T-cell (primary cell): ENCODE measurements around the gene MPZL1. TPM values are rescaled to one million over a fixed set of nuclear protein-coding genes. Genes with fewer than 3 reads are reported as not detected.
"Not testable (repeated sequence)": the region's sequence is repeated elsewhere in the genome, so short reads cannot be mapped to it uniquely, and the experiment has no call there.

Source experiments
- ATAC-seq, 4 experiments: fragments of 200-7000 bp in 3 of 4; fragments of 150-1000 bp in 1 of 4; cut with Tn5 transposase; replicated peaks in 1 of 4; 1 replicate in 3 of 4; 2 replicates in 1 of 4; pipeline ENCODE4 v1.10.0; 2021; ENCODE audit warnings: moderate library complexity in 3 of 4, mild to moderate bottlenecking in 2 of 4, moderate number of reproducible peaks in 1 of 4
- CTCF ChIA-PET, 2 donors: fragments of 300-600 bp; sonication (Branson Sonifier 250); formaldehyde crosslinking; loops; one replicate each; lab custom pipeline; 2022; ENCODE audit warnings: antibody characterized with exemption in 2 of 2; lab: Charles Lee
- POLR2A ChIA-PET, 2 donors: fragments of 300-600 bp; sonication (Branson Sonifier 250); formaldehyde crosslinking; loops; one replicate each; lab custom pipeline; 2022; ENCODE audit warnings: antibody characterized with exemption in 2 of 2; lab: Charles Lee
- DNase-seq, 35 experiments: peaks; one replicate each; pipeline versions ENCODE4 v3.0.0 to v3.0.0-alpha.2; 2013 to 2023
- H3K27ac ChIP-seq: one replicate; pipeline ENCODE4 v1.5.1; 2013; ENCODE audit warnings: low read length
- H3K27me3 ChIP-seq, 2 experiments: replicated peaks in 1 of 2; 1 replicate in 1 of 2; 2 replicates in 1 of 2; pipeline versions ENCODE4 v1.6.1 to v1.7.0; 2013; ENCODE audit warnings: low read length in 1 of 2, mixed read lengths in 1 of 2; ENCODE audit not compliant: control insufficient read depth in 2 of 2, insufficient read depth in 2 of 2; ENCODE audit errors: extremely low read depth in 1 of 2
- H3K36me3 ChIP-seq, 2 donors: 1 replicate in 1 of 2; 2 replicates in 1 of 2; pipeline versions ENCODE4 v1.6.1 to v1.7.0; 2013; ENCODE audit warnings: low read length in 1 of 2; ENCODE audit not compliant: control insufficient read depth in 2 of 2, insufficient read depth in 1 of 2; ENCODE audit errors: extremely low read depth in 1 of 2
- H3K4me1 ChIP-seq, 2 experiments: 1 replicate in 1 of 2; 2 replicates in 1 of 2; pipeline versions ENCODE4 v1.6.1 to v1.7.0; 2013; ENCODE audit warnings: low read length in 2 of 2, mixed read lengths in 1 of 2; ENCODE audit not compliant: insufficient read depth in 2 of 2, control insufficient read depth in 1 of 2; ENCODE audit errors: extremely low read depth in 1 of 2
- H3K4me3 ChIP-seq, 2 donors: 1 replicate in 1 of 2; 2 replicates in 1 of 2; pipeline versions ENCODE4 v1.5.1 to v1.7.0; 2013; ENCODE audit warnings: mild to moderate bottlenecking in 2 of 2, low read length in 1 of 2, moderate library complexity in 1 of 2; ENCODE audit not compliant: control insufficient read depth in 1 of 2; ENCODE audit errors: extremely low read depth in 1 of 2
- H3K9me3 ChIP-seq: 2 replicates; pipeline ENCODE4 v1.7.0; 2013
- H3K27ac Mint-ChIP-seq, 2 donors: one replicate each; pipeline ENCODE4 v1.8.0; 2020 to 2021; ENCODE audit warnings: mild to moderate bottlenecking in 2 of 2, mixed read lengths in 2 of 2
- H3K27me3 Mint-ChIP-seq, 2 donors: one replicate each; pipeline ENCODE4 v1.8.0; 2021 to 2022; ENCODE audit warnings: mixed read lengths in 2 of 2
- H3K36me3 Mint-ChIP-seq: one replicate; pipeline ENCODE4 v1.8.0; 2021; ENCODE audit warnings: mixed read lengths
- H3K4me1 Mint-ChIP-seq, 3 donors: one replicate each; pipeline ENCODE4 v1.8.0; 2020 to 2022; ENCODE audit warnings: mixed read lengths in 3 of 3, mild to moderate bottlenecking in 1 of 3
- H3K4me3 Mint-ChIP-seq, 3 donors: one replicate each; pipeline ENCODE4 v1.8.0; 2020 to 2022; ENCODE audit warnings: mild to moderate bottlenecking in 3 of 3, mixed read lengths in 3 of 3, moderate library complexity in 3 of 3
- H3K9me3 Mint-ChIP-seq, 3 donors: one replicate each; pipeline ENCODE4 v1.8.0; 2020 to 2022; ENCODE audit warnings: mixed read lengths in 3 of 3
- WGBS: methylation state at CpG from one replicate; pipeline ENCODE4 v1.1.5; 2013; ENCODE audit warnings: missing lambda C conversion rate; ENCODE audit not compliant: insufficient coverage; 5-methylcytosine and 5-hydroxymethylcytosine counted together
- total RNA-seq, 35 experiments: library from RNA in 6 of 35; stranded (reverse) in 6 of 35; fragments of 120-200 nt in 1 of 35; gene quantifications; one replicate each; pipeline versions ENCODE4 v1.2.1 to v1.2.4 and lab custom pipeline; 2013 to 2026

The MPZL1 gene
- total RNA-seq, 5 donors from 2014 or later (not counting 1 experiment from before 2014, with no cell fraction given): 5.1 to 9.9 (median 8.5) TPM

DNA sequence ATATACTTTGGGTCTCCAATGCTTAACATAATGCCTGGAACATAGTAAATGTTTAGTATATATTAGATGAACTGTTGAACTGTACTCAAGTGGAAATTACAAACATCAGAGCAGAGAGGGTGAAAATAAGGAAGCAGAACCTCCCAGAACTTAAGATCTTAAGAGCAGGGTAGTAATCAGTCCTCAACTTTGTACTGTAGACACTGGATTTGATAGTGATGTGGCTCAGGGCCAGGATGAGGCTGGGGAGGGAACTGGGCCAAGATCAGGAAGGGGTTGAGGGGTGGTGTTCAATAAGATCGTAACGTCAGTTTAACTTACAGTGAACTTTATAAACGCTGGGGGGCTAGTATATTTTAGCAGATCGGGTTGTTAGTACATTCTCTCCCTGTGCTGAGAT is 15.4 kb downstream of the MPZL1 start:
- no peak overlapping the region for H3K27ac ChIP-seq
- no peaks in the 10 kb centered on the region for H3K9me3 ChIP-seq
- ChIA-PET CTCF (no interaction called here), POLR2A (interaction anchor here in 1 of 2 donors (0.6 kb wide), 1 partner anchor 25 kb away, joined by 3 read pairs; no protein-coding TSS in a partner anchor)
- DNase-seq (no peak), ATAC-seq (no peak)
- Mint-ChIP-seq H3K9me3 (no peaks in the 10 kb centered on the region), H3K4me1 (no peaks in the 10 kb centered on the region), H3K27me3 (no peaks in the 10 kb centered on the region), H3K27ac (no peak overlapping the region), H3K4me3 (no peak overlapping the region), H3K36me3 (peaks cover 6% of the 10 kb centered on the region)
- H3K4me1 ChIP-seq: no peaks in the 10 kb centered on the region
- H3K27me3 ChIP-seq: no peaks in the 10 kb centered on the region
- 100% methylated on average over 2 of the region's 4 CpGs for WGBS
- no peaks in the 10 kb centered on the region for H3K36me3 ChIP-seq
- H3K4me3 ChIP-seq: no peak overlapping the region

DNA sequence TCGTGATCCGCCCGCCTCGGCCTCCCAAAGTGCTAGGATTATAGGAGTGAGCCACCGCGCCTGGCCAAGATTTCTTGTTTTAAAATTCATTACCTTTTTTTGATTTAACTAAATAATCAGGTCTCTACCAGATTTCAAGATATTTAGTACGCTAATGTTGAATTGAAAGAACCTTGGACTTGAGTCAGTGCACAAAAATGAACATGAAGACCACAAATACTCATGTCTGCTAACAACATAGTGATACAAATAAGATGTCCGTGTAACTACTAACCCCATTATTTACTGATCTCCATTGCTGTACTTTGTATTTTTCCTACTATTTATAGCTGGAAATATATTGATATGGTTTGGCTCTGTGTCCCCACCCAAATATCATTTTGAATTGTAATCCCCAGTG is 16.4 kb downstream of the MPZL1 start:
- H3K4me1 ChIP-seq: no peaks in the 10 kb centered on the region
- Mint-ChIP-seq H3K4me3 (no peak overlapping the region), H3K4me1 (peaks cover 0 to 2% (median 0%) of the 10 kb centered on the region in 3 donors), H3K27ac (no peak overlapping the region), H3K9me3 (no peaks in the 10 kb centered on the region), H3K27me3 (no peaks in the 10 kb centered on the region), H3K36me3 (peaks cover 6% of the 10 kb centered on the region)
- ChIA-PET POLR2A (interaction anchor here in 1 of 2 donors (0.7 kb wide), 1 partner anchor 344 kb away, joined by 4 read pairs; no protein-coding TSS in a partner anchor), CTCF (no interaction called here)
- H3K36me3 ChIP-seq: no peaks in the 10 kb centered on the region
- WGBS: no CpG with 5 or more reads among the region's 8 CpGs
- H3K27ac ChIP-seq: no peak overlapping the region
- H3K9me3 ChIP-seq: no peaks in the 10 kb centered on the region
- ATAC-seq (no peak), DNase-seq (no peak)
- H3K4me3 ChIP-seq: no peak overlapping the region
- no peaks in the 10 kb centered on the region for H3K27me3 ChIP-seq

- H3K9me3 Mint-ChIP-seq: no peaks in the 10 kb centered on the region
- no peak for DNase-seq
- 100% methylated on average over 3 of the region's 3 CpGs for WGBS
- H3K4me3 Mint-ChIP-seq: no peak overlapping the region
- H3K27me3 Mint-ChIP-seq: no peaks in the 10 kb centered on the region
- Histone ChIP-seq H3K4me3 (no peak overlapping the region), H3K27ac (no peak overlapping the region), H3K27me3 (no peaks in the 10 kb centered on the region), H3K9me3 (no peaks in the 10 kb centered on the region), H3K36me3 (no peaks in the 10 kb centered on the region), H3K4me1 (no peaks in the 10 kb centered on the region)
- H3K4me1 Mint-ChIP-seq: peaks cover 0 to 5% (median 0%) of the 10 kb centered on the region in 3 donors
- no peak for ATAC-seq
- CTCF ChIA-PET: no interaction called here
- H3K27ac Mint-ChIP-seq: no peak overlapping the region
- POLR2A ChIA-PET: interaction anchor here in 1 of 2 donors (0.6 kb wide), 1 partner anchor 174 kb away, joined by 3 read pairs; no protein-coding TSS in a partner anchor
- H3K36me3 Mint-ChIP-seq: peaks cover 6% of the 10 kb centered on the region
These were observed 18.0 kb downstream of the MPZL1 start for GRCh38 chr1:167739752-167740151.

DNA sequence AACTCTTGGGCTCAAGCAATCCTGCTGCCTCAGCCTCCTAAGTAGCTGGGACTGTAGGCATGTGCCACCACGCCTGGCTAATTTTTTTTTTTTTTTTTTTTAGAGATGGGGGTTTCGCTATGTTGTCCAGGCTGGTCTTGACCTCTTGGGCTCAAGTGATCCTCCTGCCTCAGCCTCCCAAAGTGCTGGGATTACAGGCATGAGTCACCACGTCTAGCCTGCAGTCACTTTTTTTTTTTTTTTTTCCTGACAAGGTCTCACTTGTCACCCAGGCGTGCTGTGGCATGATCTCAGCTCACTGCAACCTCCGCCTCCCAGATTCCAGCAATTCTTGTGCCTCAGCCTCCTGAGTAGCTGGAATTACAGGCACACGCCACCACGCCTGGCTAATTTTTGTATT is 19.3 kb downstream of the MPZL1 start:
- H3K9me3 ChIP-seq, DNase-seq, POLR2A ChIA-PET, H3K27me3 ChIP-seq, H3K36me3 ChIP-seq, H3K4me1 Mint-ChIP-seq, H3K4me3 ChIP-seq, ATAC-seq, H3K27ac Mint-ChIP-seq, H3K36me3 Mint-ChIP-seq, H3K27me3 Mint-ChIP-seq, H3K4me1 ChIP-seq, H3K9me3 Mint-ChIP-seq, H3K27ac ChIP-seq, H3K4me3 Mint-ChIP-seq: not testable (repeated sequence)
- WGBS: 97% methylated on average over 5 of the region's 7 CpGs
- CTCF ChIA-PET: interaction anchor here in 1 of 2 donors (0.7 kb wide), 1 partner anchor 341 kb away, joined by 6 read pairs; no protein-coding TSS in a partner anchor

DNA sequence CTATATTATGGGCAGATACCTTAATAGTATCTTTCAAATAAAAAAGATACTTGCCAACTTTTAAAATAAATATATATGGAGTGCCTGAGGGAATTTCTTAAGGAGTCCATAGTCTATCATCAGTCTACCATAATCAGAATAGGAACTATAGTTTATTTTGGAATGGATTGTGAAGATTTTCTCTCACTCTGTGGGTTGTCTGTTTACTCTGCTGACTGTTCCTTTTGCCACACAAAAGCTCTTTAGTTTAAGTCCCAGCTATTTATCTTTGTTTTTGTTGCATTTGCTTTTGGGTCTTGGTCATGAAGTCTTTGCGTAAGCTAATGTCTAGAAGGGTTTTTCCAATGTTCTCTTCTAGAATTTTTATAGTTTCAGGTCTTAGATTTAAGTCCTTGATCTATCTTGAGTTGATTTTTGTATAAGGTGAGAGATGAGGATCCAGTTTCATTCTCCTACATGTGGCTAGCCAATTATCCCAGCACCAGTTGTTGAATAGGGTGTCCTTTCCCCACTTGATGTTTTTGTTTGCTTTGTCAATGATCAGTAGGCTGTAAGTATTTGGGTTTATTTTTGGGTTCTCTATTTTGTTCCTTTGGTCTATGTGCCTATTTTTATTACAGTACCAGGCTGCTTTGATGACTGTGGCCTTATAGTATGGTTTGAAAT is 20.7 kb downstream of the MPZL1 start:
- H3K4me1 ChIP-seq, H3K4me1 Mint-ChIP-seq, CTCF ChIA-PET, H3K27me3 Mint-ChIP-seq, H3K4me3 Mint-ChIP-seq, H3K36me3 Mint-ChIP-seq, ATAC-seq, H3K4me3 ChIP-seq, H3K27me3 ChIP-seq, H3K27ac Mint-ChIP-seq, POLR2A ChIA-PET, DNase-seq, H3K27ac ChIP-seq, H3K9me3 Mint-ChIP-seq, H3K36me3 ChIP-seq, H3K9me3 ChIP-seq: not testable (repeated sequence)
- WGBS: no CpG with 5 or more reads among the region's 1 CpG

GRCh38 chr1:167744901-167745300 is 23.1 kb downstream of the MPZL1 start:
- DNase-seq: no peak
- ChIA-PET POLR2A (no interaction called here), CTCF (no interaction called here)
- ATAC-seq: no peak
- no peak overlapping the region for H3K4me3 Mint-ChIP-seq
- H3K4me1 Mint-ChIP-seq: peaks cover 0 to 5% (median 2%) of the 10 kb centered on the region in 3 donors
- no peaks in the 10 kb centered on the region for H3K36me3 Mint-ChIP-seq
- Histone ChIP-seq H3K4me1 (no peaks in the 10 kb centered on the region), H3K36me3 (no peaks in the 10 kb centered on the region), H3K9me3 (no peaks in the 10 kb centered on the region), H3K27me3 (no peaks in the 10 kb centered on the region), H3K4me3 (no peak overlapping the region), H3K27ac (no peak overlapping the region)
- no peaks in the 10 kb centered on the region for H3K27me3 Mint-ChIP-seq
- H3K9me3 Mint-ChIP-seq: no peaks in the 10 kb centered on the region
- WGBS: no CpG with 5 or more reads among the region's 3 CpGs
- H3K27ac Mint-ChIP-seq: no peak overlapping the region
